Liver (tissue), 9 donors: Measurements from ENCODE around the gene FARS2. TPM values are rescaled to one million over a fixed set of nuclear protein-coding genes. Genes with fewer than 3 reads are reported as not detected.
A peak's percentile ranks its signal among the peaks of the same experiment; 100 is the strongest.

ENCODE experiments used
- DNase-seq: peaks from one replicate; pipeline ENCODE4 v3.0.0-alpha.2; 2017; ENCODE audit warnings: low spot score
- H3K27ac ChIP-seq, 2 donors: one replicate each; pipeline ENCODE4 v1.7.0; 2013; ENCODE audit warnings: inconsistent platforms in 2 of 2, low read length in 2 of 2, control low read depth in 1 of 2, low read depth in 1 of 2, mild to moderate bottlenecking in 1 of 2
- H3K27me3 ChIP-seq, 4 donors: one replicate each; pipeline versions ENCODE4 v1.6.1 to v1.7.0; 2013; ENCODE audit warnings: low read length in 3 of 4, inconsistent platforms in 1 of 4, mild to moderate bottlenecking in 1 of 4, moderate library complexity in 1 of 4; ENCODE audit not compliant: control insufficient read depth in 4 of 4, insufficient read depth in 4 of 4
- H3K36me3 ChIP-seq, 4 donors: one replicate each; pipeline versions ENCODE4 v1.6.1 to v1.7.0; 2013; ENCODE audit warnings: low read length in 3 of 4, mild to moderate bottlenecking in 3 of 4, low read depth in 1 of 4, moderate library complexity in 1 of 4; ENCODE audit not compliant: control insufficient read depth in 4 of 4, insufficient read depth in 3 of 4
- H3K4me1 ChIP-seq, 4 donors: one replicate each; pipeline versions ENCODE4 v1.6.1 to v1.7.0; 2013; ENCODE audit warnings: low read length in 3 of 4, mild to moderate bottlenecking in 3 of 4, moderate library complexity in 1 of 4; ENCODE audit not compliant: control insufficient read depth in 4 of 4, insufficient read depth in 4 of 4
- H3K4me3 ChIP-seq, 3 donors: one replicate each; pipeline versions ENCODE4 v1.6.1 to v1.7.0; 2013; ENCODE audit warnings: low read length in 3 of 3, control low read depth in 1 of 3, low read depth in 1 of 3, mild to moderate bottlenecking in 1 of 3
- H3K9ac ChIP-seq, 2 donors: one replicate each; pipeline ENCODE4 v1.7.0; 2013; ENCODE audit warnings: low read length in 2 of 2, mild to moderate bottlenecking in 2 of 2, moderate library complexity in 2 of 2, control low read depth in 1 of 2, low read depth in 1 of 2
- H3K9me3 ChIP-seq, 4 donors: one replicate each; pipeline versions ENCODE4 v1.6.1 to v1.7.0; 2013; ENCODE audit warnings: low read length in 3 of 4; ENCODE audit not compliant: control insufficient read depth in 4 of 4
- EGR1 ChIP-seq, 2 donors: IDR thresholded peaks; 2 replicates each; pipeline ENCODE4 v1.6.1; 2016 to 2018; ENCODE audit warnings: antibody characterized with exemption in 2 of 2, low read depth in 2 of 2
- FOXA2 ChIP-seq: IDR thresholded peaks from 2 replicates; pipeline ENCODE4 v1.6.1; 2016; ENCODE audit warnings: antibody characterized with exemption
- GABPA ChIP-seq, 2 donors: IDR thresholded peaks in 1 of 2; conservative IDR thresholded peaks in 1 of 2; 2 replicates each; pipeline ENCODE4 v1.6.1; 2016; ENCODE audit warnings: antibody characterized with exemption in 2 of 2, mild to moderate bottlenecking in 1 of 2, moderate library complexity in 1 of 2
- HNF4A ChIP-seq, 2 donors: conservative IDR thresholded peaks; 2 replicates each; pipeline ENCODE4 v1.6.1; 2016; ENCODE audit warnings: antibody characterized with exemption in 2 of 2, mild to moderate bottlenecking in 2 of 2
- HNF4G ChIP-seq: IDR thresholded peaks from 2 replicates; pipeline ENCODE4 v1.6.1; 2016; ENCODE audit warnings: antibody characterized with exemption
- JUND ChIP-seq, 2 donors: IDR thresholded peaks; 2 replicates each; pipeline ENCODE4 v1.6.1; 2016; ENCODE audit warnings: antibody characterized with exemption in 2 of 2
- NR2F2 ChIP-seq: IDR thresholded peaks from 2 replicates; pipeline ENCODE4 v1.6.1; 2016; ENCODE audit warnings: antibody characterized with exemption
- RAD21 ChIP-seq, 2 donors: IDR thresholded peaks; 2 replicates each; pipeline ENCODE4 v1.6.1; 2016; ENCODE audit warnings: antibody characterized with exemption in 2 of 2, mild to moderate bottlenecking in 2 of 2
- RXRA ChIP-seq, 2 donors: IDR thresholded peaks; 2 replicates each; pipeline ENCODE4 v1.6.1; 2017 to 2018; ENCODE audit warnings: antibody characterized with exemption in 2 of 2, mild to moderate bottlenecking in 1 of 2
- SP1 ChIP-seq: IDR thresholded peaks from 2 replicates; pipeline ENCODE4 v1.6.1; 2018; ENCODE audit warnings: antibody characterized with exemption, mild to moderate bottlenecking
- YY1 ChIP-seq: IDR thresholded peaks from 2 replicates; pipeline ENCODE4 v1.6.1; 2016; ENCODE audit warnings: antibody characterized with exemption, mild to moderate bottlenecking
- whole genome bisulfite sequencing: extraction: QIAGEN DNeasy Blood & Tissue Kit; methylation state at CpG from one replicate; pipeline ENCODE4 v1.1.7; 2013; 5-methylcytosine and 5-hydroxymethylcytosine counted together
- polyA plus RNA-seq, 2 donors: library from polyadenylated mRNA; stranded (reverse) in 1 of 2; unstranded in 1 of 2; fragments of 200-250 nt in 1 of 2; fragments of >200 nt in 1 of 2; fragmentation: Nextera tagmentation in 1 of 2; extraction: Ambion mirVana in 1 of 2; gene quantifications; one replicate each; pipeline versions ENCODE4 v1.2.1 to v1.2.3, GENCODE V29; 2013 to 2015
- total RNA-seq, 2 donors: library from RNA; depleted of rRNA; stranded (reverse); fragments of >200 nt; gene quantifications; one replicate each; pipeline ENCODE4 v1.2.3, GENCODE V29; 2014
- TF ChIP-seq, protein P1 (sequence below): fragments of 150-350 bp; IDR thresholded peaks from 2 replicates; pipeline ENCODE4 v1.5.1; 2017; ENCODE audit warnings: improper control_type of control experiment, low read depth, low read length; ENCODE audit not compliant: missing input control
- TF ChIP-seq, protein P2 (sequence below): IDR thresholded peaks from 2 replicates; pipeline ENCODE4 v1.6.1; 2016; ENCODE audit warnings: antibody characterized with exemption
- TF ChIP-seq, protein P3 (sequence below): IDR thresholded peaks from 2 replicates; pipeline ENCODE4 v1.6.1; 2016; ENCODE audit warnings: antibody characterized with exemption
- TF ChIP-seq, protein P4 (sequence below): IDR thresholded peaks from 2 replicates; pipeline ENCODE4 v1.6.1; 2016; ENCODE audit warnings: antibody characterized with exemption, mild to moderate bottlenecking
- TF ChIP-seq, protein P5 (sequence below): IDR thresholded peaks from 2 replicates; pipeline ENCODE4 v1.6.1; 2016; ENCODE audit warnings: antibody characterized with exemption
- donor health status: healthy.
- donor health status: healthy.
- donor health status: healthy.
- donor health status: healthy.
- donor health status: healthy.

FARS2 gene
- total and polyA plus RNA-seq, 4 donors: 7.8 to 25.9 (median 11.2) TPM

DNA sequence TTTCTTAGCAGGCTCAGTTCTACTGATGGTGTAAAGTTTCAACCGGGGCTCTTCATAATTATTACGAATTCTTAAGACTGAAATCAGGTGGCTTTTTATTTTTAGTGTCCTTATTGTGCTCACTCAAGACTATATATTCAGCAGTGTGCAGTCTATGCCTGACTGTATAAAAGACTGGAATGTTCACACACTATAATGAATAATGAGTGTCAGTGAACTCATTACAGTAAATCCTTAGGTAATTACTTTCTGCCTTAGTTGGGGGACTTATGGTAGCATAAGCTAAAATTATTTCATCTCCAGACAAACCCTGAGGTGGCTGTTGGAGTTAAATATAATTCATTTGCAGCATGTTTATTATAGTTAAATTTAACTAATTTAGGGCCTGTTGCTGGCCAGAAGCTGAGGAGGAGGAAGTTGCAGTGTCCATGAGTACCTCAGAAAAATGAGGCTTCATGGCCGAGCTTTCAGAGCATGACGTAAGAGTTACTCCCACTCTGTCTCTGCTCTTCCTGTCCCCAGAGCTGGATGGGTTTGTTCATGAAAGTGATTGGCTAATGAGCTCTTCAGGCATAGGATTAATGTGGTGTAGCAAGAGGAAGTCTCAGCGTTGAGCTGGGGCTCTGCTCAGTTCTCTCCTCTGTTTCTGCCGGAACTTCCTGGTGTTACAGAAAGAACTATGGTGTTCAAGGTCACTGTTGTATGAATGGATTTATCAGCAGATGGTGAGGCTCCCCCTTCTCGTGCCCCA is 409.7 kb downstream of the FARS2 start:
- DNase-seq: no peak
- H3K4me1 ChIP-seq: no peaks in the 10 kb centered on the region
- no peaks in the 10 kb centered on the region for H3K36me3 ChIP-seq
- no peaks in the 10 kb centered on the region for H3K27me3 ChIP-seq
- no peak overlapping the region for H3K27ac ChIP-seq
- no peak overlapping the region for H3K9ac ChIP-seq
- H3K4me3 ChIP-seq: no peak overlapping the region
- WGBS: 77% methylated on average over 7 of the region's 7 CpGs
- TF ChIP-seq, protein P1, sequence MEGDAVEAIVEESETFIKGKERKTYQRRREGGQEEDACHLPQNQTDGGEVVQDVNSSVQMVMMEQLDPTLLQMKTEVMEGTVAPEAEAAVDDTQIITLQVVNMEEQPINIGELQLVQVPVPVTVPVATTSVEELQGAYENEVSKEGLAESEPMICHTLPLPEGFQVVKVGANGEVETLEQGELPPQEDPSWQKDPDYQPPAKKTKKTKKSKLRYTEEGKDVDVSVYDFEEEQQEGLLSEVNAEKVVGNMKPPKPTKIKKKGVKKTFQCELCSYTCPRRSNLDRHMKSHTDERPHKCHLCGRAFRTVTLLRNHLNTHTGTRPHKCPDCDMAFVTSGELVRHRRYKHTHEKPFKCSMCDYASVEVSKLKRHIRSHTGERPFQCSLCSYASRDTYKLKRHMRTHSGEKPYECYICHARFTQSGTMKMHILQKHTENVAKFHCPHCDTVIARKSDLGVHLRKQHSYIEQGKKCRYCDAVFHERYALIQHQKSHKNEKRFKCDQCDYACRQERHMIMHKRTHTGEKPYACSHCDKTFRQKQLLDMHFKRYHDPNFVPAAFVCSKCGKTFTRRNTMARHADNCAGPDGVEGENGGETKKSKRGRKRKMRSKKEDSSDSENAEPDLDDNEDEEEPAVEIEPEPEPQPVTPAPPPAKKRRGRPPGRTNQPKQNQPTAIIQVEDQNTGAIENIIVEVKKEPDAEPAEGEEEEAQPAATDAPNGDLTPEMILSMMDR: no peak
- no peak for TF ChIP-seq NR2F2
- TF ChIP-seq HNF4G: no peak
- TF ChIP-seq, protein P2, sequence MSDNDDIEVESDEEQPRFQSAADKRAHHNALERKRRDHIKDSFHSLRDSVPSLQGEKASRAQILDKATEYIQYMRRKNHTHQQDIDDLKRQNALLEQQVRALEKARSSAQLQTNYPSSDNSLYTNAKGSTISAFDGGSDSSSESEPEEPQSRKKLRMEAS: no peak
- TF ChIP-seq, protein P3, sequence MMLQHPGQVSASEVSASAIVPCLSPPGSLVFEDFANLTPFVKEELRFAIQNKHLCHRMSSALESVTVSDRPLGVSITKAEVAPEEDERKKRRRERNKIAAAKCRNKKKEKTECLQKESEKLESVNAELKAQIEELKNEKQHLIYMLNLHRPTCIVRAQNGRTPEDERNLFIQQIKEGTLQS: no peak
- TF ChIP-seq GABPA (IDR thresholded peaks at IDR 0.05 in 1 of 2, conservative IDR thresholded peaks at IDR 0.05 in 1 of 2): peak in 1 of 2 donors; percentile 36
- TF ChIP-seq, protein P4, sequence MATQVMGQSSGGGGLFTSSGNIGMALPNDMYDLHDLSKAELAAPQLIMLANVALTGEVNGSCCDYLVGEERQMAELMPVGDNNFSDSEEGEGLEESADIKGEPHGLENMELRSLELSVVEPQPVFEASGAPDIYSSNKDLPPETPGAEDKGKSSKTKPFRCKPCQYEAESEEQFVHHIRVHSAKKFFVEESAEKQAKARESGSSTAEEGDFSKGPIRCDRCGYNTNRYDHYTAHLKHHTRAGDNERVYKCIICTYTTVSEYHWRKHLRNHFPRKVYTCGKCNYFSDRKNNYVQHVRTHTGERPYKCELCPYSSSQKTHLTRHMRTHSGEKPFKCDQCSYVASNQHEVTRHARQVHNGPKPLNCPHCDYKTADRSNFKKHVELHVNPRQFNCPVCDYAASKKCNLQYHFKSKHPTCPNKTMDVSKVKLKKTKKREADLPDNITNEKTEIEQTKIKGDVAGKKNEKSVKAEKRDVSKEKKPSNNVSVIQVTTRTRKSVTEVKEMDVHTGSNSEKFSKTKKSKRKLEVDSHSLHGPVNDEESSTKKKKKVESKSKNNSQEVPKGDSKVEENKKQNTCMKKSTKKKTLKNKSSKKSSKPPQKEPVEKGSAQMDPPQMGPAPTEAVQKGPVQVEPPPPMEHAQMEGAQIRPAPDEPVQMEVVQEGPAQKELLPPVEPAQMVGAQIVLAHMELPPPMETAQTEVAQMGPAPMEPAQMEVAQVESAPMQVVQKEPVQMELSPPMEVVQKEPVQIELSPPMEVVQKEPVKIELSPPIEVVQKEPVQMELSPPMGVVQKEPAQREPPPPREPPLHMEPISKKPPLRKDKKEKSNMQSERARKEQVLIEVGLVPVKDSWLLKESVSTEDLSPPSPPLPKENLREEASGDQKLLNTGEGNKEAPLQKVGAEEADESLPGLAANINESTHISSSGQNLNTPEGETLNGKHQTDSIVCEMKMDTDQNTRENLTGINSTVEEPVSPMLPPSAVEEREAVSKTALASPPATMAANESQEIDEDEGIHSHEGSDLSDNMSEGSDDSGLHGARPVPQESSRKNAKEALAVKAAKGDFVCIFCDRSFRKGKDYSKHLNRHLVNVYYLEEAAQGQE: no peak
- no peaks in the 10 kb centered on the region for H3K9me3 ChIP-seq

DNA sequence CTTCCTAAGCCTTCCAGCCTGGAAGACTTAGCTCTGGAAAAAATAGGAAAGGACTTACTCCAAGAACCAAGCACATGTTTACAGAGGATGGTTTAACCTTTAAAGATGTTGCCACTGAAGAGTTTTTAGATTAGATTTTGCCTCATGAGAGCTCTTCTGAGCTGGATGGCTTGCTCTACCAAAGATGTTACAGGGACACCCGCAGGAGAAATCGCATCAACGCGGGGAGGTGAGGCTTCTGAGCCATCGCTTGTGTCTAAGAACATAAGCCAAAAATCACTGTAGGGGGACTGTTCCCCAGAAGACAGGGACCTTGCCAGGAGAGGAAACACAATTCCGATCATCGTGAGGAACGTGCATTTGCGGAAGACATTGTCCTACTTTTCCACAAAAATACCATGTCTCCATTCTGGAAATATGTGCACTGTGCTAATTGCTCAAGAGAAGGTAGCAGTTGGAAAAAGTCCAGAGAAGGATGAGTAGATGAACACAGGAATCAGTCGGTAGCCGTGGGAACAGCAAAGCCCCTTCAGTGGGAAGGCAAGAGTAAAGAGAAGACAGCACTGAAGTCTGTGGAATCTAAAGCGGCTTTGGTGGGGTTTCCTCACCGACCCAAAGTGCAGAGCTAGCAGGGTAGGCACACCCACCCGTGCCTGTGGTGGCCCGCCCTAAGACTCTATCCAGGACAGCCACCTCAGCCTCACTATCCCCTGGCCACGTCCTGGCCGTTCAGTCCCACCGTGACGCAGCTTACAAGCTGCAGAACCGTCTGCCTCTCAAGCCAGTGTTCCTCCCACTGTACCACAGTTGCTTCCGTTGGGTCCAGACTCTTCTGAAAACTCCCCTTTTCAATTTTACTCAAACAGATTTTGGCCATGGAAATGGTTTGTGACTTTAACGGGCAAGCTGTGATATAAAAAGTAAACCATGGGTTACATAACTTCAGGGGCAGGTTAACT is 410.6 kb downstream of the FARS2 start:
- H3K27ac ChIP-seq: no peak overlapping the region
- no peaks in the 10 kb centered on the region for H3K27me3 ChIP-seq
- H3K9ac ChIP-seq: no peak overlapping the region
- H3K4me1 ChIP-seq: no peaks in the 10 kb centered on the region
- DNase-seq: no peak
- no peaks in the 10 kb centered on the region for H3K36me3 ChIP-seq
- no peak overlapping the region for H3K4me3 ChIP-seq
- H3K9me3 ChIP-seq: no peaks in the 10 kb centered on the region
- 94% methylated on average over 22 of the region's 22 CpGs for WGBS
- no peak for TF ChIP-seq NR2F2
- TF ChIP-seq, protein P5, sequence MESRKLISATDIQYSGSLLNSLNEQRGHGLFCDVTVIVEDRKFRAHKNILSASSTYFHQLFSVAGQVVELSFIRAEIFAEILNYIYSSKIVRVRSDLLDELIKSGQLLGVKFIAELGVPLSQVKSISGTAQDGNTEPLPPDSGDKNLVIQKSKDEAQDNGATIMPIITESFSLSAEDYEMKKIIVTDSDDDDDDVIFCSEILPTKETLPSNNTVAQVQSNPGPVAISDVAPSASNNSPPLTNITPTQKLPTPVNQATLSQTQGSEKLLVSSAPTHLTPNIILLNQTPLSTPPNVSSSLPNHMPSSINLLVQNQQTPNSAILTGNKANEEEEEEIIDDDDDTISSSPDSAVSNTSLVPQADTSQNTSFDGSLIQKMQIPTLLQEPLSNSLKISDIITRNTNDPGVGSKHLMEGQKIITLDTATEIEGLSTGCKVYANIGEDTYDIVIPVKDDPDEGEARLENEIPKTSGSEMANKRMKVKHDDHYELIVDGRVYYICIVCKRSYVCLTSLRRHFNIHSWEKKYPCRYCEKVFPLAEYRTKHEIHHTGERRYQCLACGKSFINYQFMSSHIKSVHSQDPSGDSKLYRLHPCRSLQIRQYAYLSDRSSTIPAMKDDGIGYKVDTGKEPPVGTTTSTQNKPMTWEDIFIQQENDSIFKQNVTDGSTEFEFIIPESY: no peak
- no peak for TF ChIP-seq FOXA2
- TF ChIP-seq, protein P3: no peak
- no peak for TF ChIP-seq SP1
- TF ChIP-seq RAD21 (IDR thresholded peaks at IDR 0.05): no peak
- no peak for TF ChIP-seq EGR1 (IDR thresholded peaks at IDR 0.05; ENCODE audit: low read depth in 2 of 2)
- no peak for TF ChIP-seq RXRA (IDR thresholded peaks at IDR 0.05)
- TF ChIP-seq GABPA (IDR thresholded peaks at IDR 0.05 in 1 of 2, conservative IDR thresholded peaks at IDR 0.05 in 1 of 2): no peak
- no peak for TF ChIP-seq HNF4A (conservative IDR thresholded peaks at IDR 0.05)
- TF ChIP-seq, protein P2: no peak
- no peak for TF ChIP-seq JUND (IDR thresholded peaks at IDR 0.05)
- no peak for TF ChIP-seq HNF4G
- TF ChIP-seq, protein P1: no peak
- TF ChIP-seq YY1: no peak
